ENCODE measurements around the gene HOXA11. TPM values are rescaled to one million over a fixed set of nuclear protein-coding genes. Genes with fewer than 3 reads are reported as not detected.

The HOXA11 gene
- polyA plus RNA-seq, 6 donors from 2014 or later = not detected

- peaks cover 15 to 22% (median 20%) of the 10 kb centered on the region in 3 donors for H3K4me1 Mint-ChIP-seq
- H3K9me3 Mint-ChIP-seq = peaks cover 0 to 16% (median 4%) of the 10 kb centered on the region in 7 donors
- DNase-seq (no peak), ATAC-seq (ENCODE audit: low read depth in 2 of 2) (no peak)
- H3K27me3 Mint-ChIP-seq = peaks cover 72 to 76% (median 72%) of the 10 kb centered on the region in 3 donors
- peak overlapping the region in 1 of 6 donors; percentile 32 for H3K27ac Mint-ChIP-seq
- peak overlapping the region in 1 of 8 donors; percentile 41 for H3K4me3 Mint-ChIP-seq
- H3K36me3 Mint-ChIP-seq = peaks cover 0 to 4% of the 10 kb centered on the region in 2 donors
Observed at GRCh38 chr7:27194686-27195379, 9.8 kb upstream of the HOXA11 start.

- Mint-ChIP-seq H3K4me1 (peaks cover 17 to 28% (median 27%) of the 10 kb centered on the region in 3 donors), H3K9me3 (peaks cover 0 to 18% (median 4%) of the 10 kb centered on the region in 7 donors), H3K27me3 (peaks cover 76 to 78% (median 78%) of the 10 kb centered on the region in 3 donors), H3K4me3 (peak overlapping the region in 3 of 8 donors; percentile 41 to 63 (median 60)), H3K27ac (peak overlapping the region in 2 of 6 donors; percentile 63 to 81), H3K36me3 (peaks cover 0 to 4% of the 10 kb centered on the region in 2 donors)
- ATAC-seq (ENCODE audit: low read depth in 2 of 2) (no peak), DNase-seq (no peak)
Observed at GRCh38 chr7:27194002-27194352, 8.9 kb upstream of the HOXA11 start.

DNA sequence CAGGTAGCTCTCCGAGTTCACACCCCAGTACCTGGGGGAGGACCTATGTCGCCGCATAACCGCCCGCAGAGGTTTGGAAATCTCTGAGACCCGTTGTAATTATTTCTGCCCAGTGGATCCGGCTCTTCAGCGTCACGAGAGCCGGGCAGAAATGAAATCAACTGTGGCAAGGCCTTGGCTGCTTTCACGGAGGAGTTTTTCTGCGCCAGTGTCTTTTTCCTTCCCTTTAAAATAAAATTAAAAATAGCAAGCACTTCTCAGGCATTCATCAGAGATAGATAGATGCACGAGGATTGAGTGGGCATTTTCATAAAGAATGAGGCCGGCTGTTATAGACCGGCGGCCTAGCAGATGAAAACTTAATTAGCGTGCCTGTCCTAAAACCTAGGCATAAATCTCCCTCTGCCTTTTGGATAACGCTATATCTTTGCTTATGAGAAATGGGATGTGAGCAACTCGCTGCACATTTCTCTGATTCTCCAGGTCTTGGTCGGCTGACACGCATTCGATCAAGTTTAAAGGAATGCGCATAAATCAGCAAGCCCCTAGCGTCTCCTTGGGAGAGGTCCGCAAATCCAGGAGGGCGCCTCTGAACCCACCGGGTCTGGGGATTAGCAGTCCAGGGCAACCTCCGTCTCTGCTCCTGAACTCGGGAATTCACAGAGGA, 8.4 kb upstream of the HOXA11 start:
- H3K27ac Mint-ChIP-seq = peak overlapping the region in 2 of 6 donors; percentile 39 to 81

DNA sequence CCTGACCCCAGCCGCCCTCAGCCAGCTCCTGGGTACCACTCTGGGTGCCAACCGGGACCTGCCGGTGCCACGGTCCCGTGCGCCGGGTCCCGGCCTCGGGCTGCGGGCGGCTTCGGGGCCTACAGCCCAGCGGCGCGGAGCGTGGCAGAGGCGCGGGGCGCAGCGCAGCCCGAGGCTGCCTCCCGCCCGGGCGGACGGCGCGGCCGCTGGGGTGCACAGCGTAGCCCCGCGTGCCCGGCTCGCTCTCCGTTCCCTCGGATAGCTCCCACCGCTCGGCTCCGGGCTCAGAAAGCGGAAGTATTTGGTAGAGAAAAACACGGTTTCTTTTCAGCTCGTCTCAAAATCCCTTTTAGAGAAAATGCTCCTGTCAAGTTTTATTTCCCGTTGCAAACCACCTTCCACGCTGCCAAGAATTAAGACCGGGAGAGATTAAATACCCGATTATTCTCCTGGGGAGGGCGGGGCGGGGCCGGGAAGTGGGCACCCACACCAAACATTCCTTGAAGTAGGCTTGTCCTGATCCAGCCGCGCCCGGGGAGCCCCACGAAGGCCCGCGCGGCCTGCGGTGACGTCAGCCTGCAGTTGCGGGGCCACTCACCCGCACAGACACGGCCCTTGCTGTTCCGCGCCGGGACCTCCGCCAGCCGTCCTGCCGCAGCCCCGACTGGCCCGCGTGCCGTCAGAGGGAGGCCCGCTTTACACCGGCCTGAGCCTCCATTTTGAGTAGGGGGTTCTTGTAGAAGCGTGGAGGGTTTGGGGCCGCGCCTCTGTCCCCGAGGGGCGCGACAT, 7.7 kb upstream of the HOXA11 start:
- no peak for DNase-seq
- H3K4me3 Mint-ChIP-seq = peak overlapping the region in 6 of 8 donors; percentile 62 to 86 (median 79)
- peak overlapping the region in 4 of 6 donors; percentile 31 to 91 (median 66) for H3K27ac Mint-ChIP-seq
- H3K27me3 Mint-ChIP-seq = peaks cover 76 to 80% (median 78%) of the 10 kb centered on the region in 3 donors
- ATAC-seq (ENCODE audit: low read depth in 2 of 2) = peak; percentile 53 to 61
- H3K4me1 Mint-ChIP-seq = peaks cover 23 to 34% (median 28%) of the 10 kb centered on the region in 3 donors
- peaks cover 0 to 4% of the 10 kb centered on the region in 2 donors for H3K36me3 Mint-ChIP-seq
- H3K9me3 Mint-ChIP-seq = peaks cover 0 to 19% (median 3%) of the 10 kb centered on the region in 7 donors

More for the DNA sequence above, 8.4 kb upstream of the HOXA11 start:
- H3K27me3 Mint-ChIP-seq = peaks cover 76 to 80% (median 78%) of the 10 kb centered on the region in 3 donors
- H3K4me3 Mint-ChIP-seq = peak overlapping the region in 7 of 8 donors; percentile 9 to 82 (median 60)
- peaks cover 21 to 33% (median 27%) of the 10 kb centered on the region in 3 donors for H3K4me1 Mint-ChIP-seq
- ATAC-seq (ENCODE audit: low read depth in 2 of 2) (no peak), DNase-seq (no peak)
- peaks cover 0 to 21% (median 4%) of the 10 kb centered on the region in 7 donors for H3K9me3 Mint-ChIP-seq
- peaks cover 0 to 4% of the 10 kb centered on the region in 2 donors for H3K36me3 Mint-ChIP-seq

DNA sequence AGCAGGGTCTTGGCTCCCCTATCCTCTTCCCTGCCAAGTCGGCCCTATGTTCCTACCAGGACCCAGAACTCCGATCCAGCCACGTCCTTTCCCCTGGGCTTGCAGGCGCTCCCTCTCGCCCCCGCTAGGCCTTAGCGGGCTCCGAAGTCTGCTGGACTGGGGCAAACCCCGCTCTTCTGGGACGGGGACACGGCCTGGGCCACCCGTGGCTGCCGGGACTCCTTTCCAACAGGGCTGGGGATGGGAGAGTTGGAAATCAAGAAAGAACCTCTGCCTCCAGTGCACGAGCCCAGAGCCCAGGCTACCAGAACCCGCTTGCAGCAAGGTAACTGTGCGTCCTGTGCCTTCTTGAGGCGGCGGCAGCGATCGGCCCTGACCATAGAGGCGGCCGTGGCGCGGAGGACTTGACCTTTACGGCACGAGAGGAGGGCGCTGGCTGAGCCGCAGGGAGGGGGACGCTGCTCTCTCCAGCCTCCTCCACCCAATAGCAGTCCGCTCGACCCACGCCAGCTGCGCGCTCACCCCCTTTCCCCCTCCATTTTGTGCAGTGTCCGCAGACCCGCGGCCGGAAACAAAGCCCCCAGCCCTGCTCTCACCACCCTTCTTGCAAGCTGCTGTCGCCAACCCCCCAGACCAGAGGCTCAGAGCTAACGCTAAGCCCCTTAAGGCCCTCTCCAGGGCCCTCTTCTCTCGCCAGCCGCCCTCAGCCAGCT, 7.0 kb upstream of the HOXA11 start:
- H3K4me3 Mint-ChIP-seq = peak overlapping the region; percentile 28 to 82 (median 55)
- DNase-seq = no peak
- peaks cover 78 to 81% (median 79%) of the 10 kb centered on the region in 3 donors for H3K27me3 Mint-ChIP-seq
- H3K9me3 Mint-ChIP-seq = peaks cover 0 to 19% (median 3%) of the 10 kb centered on the region in 7 donors
- ATAC-seq (ENCODE audit: low read depth in 2 of 2) = no peak
- H3K4me1 Mint-ChIP-seq = peaks cover 24 to 41% (median 31%) of the 10 kb centered on the region in 3 donors
- peak overlapping the region in 3 of 6 donors; percentile 31 to 86 (median 62) for H3K27ac Mint-ChIP-seq
- H3K36me3 Mint-ChIP-seq = no peaks in the 10 kb centered on the region

GRCh38 chr7:27191161-27191731, 6.2 kb upstream of the HOXA11 start:
- peaks cover 26 to 43% (median 32%) of the 10 kb centered on the region in 3 donors for H3K4me1 Mint-ChIP-seq

GRCh38 chr7:27189997-27190748, 5.1 kb upstream of the HOXA11 start:
- peaks cover 34 to 51% (median 41%) of the 10 kb centered on the region in 3 donors for H3K4me1 Mint-ChIP-seq
- DNase-seq = no peak
- H3K9me3 Mint-ChIP-seq = peaks cover 0 to 28% (median 4%) of the 10 kb centered on the region in 7 donors
- peaks cover 0 to 8% of the 10 kb centered on the region in 2 donors for H3K36me3 Mint-ChIP-seq
- ATAC-seq (ENCODE audit: low read depth in 2 of 2) = no peak
- H3K27me3 Mint-ChIP-seq = peaks cover 76 to 89% (median 80%) of the 10 kb centered on the region in 3 donors
- peak overlapping the region in 3 of 6 donors; percentile 36 to 86 (median 53) for H3K27ac Mint-ChIP-seq
- H3K4me3 Mint-ChIP-seq = peak overlapping the region in 7 of 8 donors; percentile 16 to 86 (median 58)

More at GRCh38 chr7:27191161-27191731, 6.2 kb upstream of the HOXA11 start:
- Mint-ChIP-seq H3K27me3 (peaks cover 80 to 83% (median 81%) of the 10 kb centered on the region in 3 donors), H3K9me3 (peaks cover 0 to 24% (median 4%) of the 10 kb centered on the region in 7 donors), H3K36me3 (peaks cover 0 to under 1% of the 10 kb centered on the region in 2 donors), H3K27ac (peak overlapping the region in 2 of 6 donors; percentile 54 to 59), H3K4me3 (peak overlapping the region in 5 of 8 donors; percentile 28 to 63 (median 58))
- ATAC-seq (ENCODE audit: low read depth in 2 of 2) (no peak), DNase-seq (no peak)

- peaks cover 0 to 8% of the 10 kb centered on the region in 2 donors for H3K36me3 Mint-ChIP-seq
- ATAC-seq (ENCODE audit: low read depth in 2 of 2) (no peak), DNase-seq (no peak)
- H3K9me3 Mint-ChIP-seq = peaks cover 0 to 28% (median 9%) of the 10 kb centered on the region in 7 donors
- peak overlapping the region; percentile 28 to 89 (median 80) for H3K4me3 Mint-ChIP-seq
- H3K27ac Mint-ChIP-seq = peak overlapping the region in 3 of 6 donors; percentile 35 to 86 (median 53)
- H3K27me3 Mint-ChIP-seq = peaks cover 75 to 90% (median 80%) of the 10 kb centered on the region in 3 donors
- H3K4me1 Mint-ChIP-seq = peaks cover 41 to 58% (median 49%) of the 10 kb centered on the region in 3 donors
Observed at GRCh38 chr7:27189295-27189996, 4.4 kb upstream of the HOXA11 start.

- Mint-ChIP-seq H3K27ac (peak overlapping the region in 4 of 6 donors; percentile 42 to 82 (median 68)), H3K4me1 (peaks cover 41 to 63% (median 47%) of the 10 kb centered on the region in 3 donors), H3K4me3 (peak overlapping the region; percentile 28 to 89 (median 82)), H3K9me3 (peaks cover 0 to 28% (median 9%) of the 10 kb centered on the region in 7 donors), H3K27me3 (peaks cover 74 to 88% (median 76%) of the 10 kb centered on the region in 3 donors), H3K36me3 (peaks cover 0 to 8% of the 10 kb centered on the region in 2 donors)
- no peak for DNase-seq
- ATAC-seq (ENCODE audit: low read depth in 2 of 2) = peak; percentile 22
Observed at GRCh38 chr7:27188386-27189294, 3.6 kb upstream of the HOXA11 start.

Measured in naive B cell (primary cell).